ENCODE data around the gene CDH13. TPM values are rescaled to one million over a fixed set of nuclear protein-coding genes. Genes with fewer than 3 reads are reported as not detected.

CDH13 gene
- total and polyA plus RNA-seq, 2 donors (not counting 3 experiments of a cell fraction or from before 2014, with no cell fraction given), result 96.6 to 124 TPM

GRCh38 chr16:82675300-82675699, 48.5 kb downstream of the CDH13 start:
- dilution Hi-C loops (cut with MboI; ENCODE audit: extremely low pct_ligation_motif_present, low sequenced_read_pairs) (no loop called here), intact Hi-C loops (cut with micrococcal nuclease) (no loop called here)
- ChIA-PET POLR2A (no interaction called here), CTCF (interaction anchor here (1.0 to 2.9 kb wide), 3 partner anchors 8 to 24 kb away, joined by 3 to 8 read pairs (median 4); no protein-coding TSS in a partner anchor)
- DNase-seq (ENCODE audit: low read depth, low spot score) (no peak), FAIRE-seq (no peak)
- no peaks in the 10 kb centered on the region for H3K79me2 ChIP-seq (ENCODE audit: control insufficient read depth, insufficient read depth, low read length)
- BruUV-seq (replicated peaks), result no TSS peak
- no peaks in the 10 kb centered on the region for H3K9me1 ChIP-seq (replicated peaks; ENCODE audit: control insufficient read depth, extremely low read depth, insufficient read depth, low read length)
- no peak overlapping the region for H3K4me2 ChIP-seq (ENCODE audit: insufficient read depth, low read length)
- H3K36me3 ChIP-seq (ENCODE audit: control insufficient read depth in 2 of 2, extremely low read depth in 1 of 2, insufficient read depth in 2 of 2, low read length in 2 of 2), result no peaks in the 10 kb centered on the region
- no peak overlapping the region for H3K27ac ChIP-seq (ENCODE audit: insufficient read depth, low read depth, low read length)
- H3K9me3 ChIP-seq (replicated peaks; ENCODE audit: control insufficient read depth, insufficient read depth, low read length), result no peaks in the 10 kb centered on the region
- H3K4me1 ChIP-seq (ENCODE audit: control insufficient read depth, extremely low read depth, insufficient read depth, low read length), result no peaks in the 10 kb centered on the region
- H3K9ac ChIP-seq (replicated peaks; ENCODE audit: extremely low read depth, insufficient read depth, low read length), result no peak overlapping the region
- H3K27me3 ChIP-seq (ENCODE audit: control insufficient read depth in 2 of 2, insufficient read depth in 2 of 2, low read length in 2 of 2), result no peaks in the 10 kb centered on the region
- TF ChIP-seq CTCF (IDR thresholded peaks at IDR 0.05; ENCODE audit: extremely low read depth in 1 of 2, insufficient read depth in 1 of 2, low read depth in 1 of 2, low read length in 2 of 2) (no peak), POLR2A (IDR thresholded peaks at IDR 0.05; ENCODE audit: low read depth, low read length) (no peak), POLR2AphosphoS5 (IDR thresholded peaks at IDR 0.05; ENCODE audit: insufficient read depth, low read depth, low read length) (no peak), FOS (IDR thresholded peaks at IDR 0.05; ENCODE audit: borderline replicate concordance, insufficient read depth, low read length) (no peak), GATA2 (IDR thresholded peaks at IDR 0.05; ENCODE audit: insufficient read depth, insufficient read length, low read depth, low read length) (no peak), JUN (IDR thresholded peaks at IDR 0.05; ENCODE audit: borderline replicate concordance, insufficient read depth, insufficient read length, low read depth) (no peak), MYC (IDR thresholded peaks at IDR 0.05; ENCODE audit: low read depth, low read length) (no peak), EZH2 (IDR thresholded peaks at IDR 0.05; ENCODE audit: borderline replicate concordance, low read depth, low read length, severe bottlenecking) (no peak), MAX (IDR thresholded peaks at IDR 0.05; ENCODE audit: insufficient read depth, insufficient read length) (no peak)
- H2AFZ ChIP-seq (ENCODE audit: low read depth, low read length), result no peak overlapping the region
- H4K20me1 ChIP-seq (replicated peaks; ENCODE audit: control insufficient read depth, extremely low read depth, insufficient read depth, low read length), result no peaks in the 10 kb centered on the region
- no peak overlapping the region for H3K4me3 ChIP-seq (replicated peaks in 1 of 3; ENCODE audit: insufficient read depth in 1 of 3, low read depth in 1 of 3, low read length in 3 of 3)

Measured in endothelial cell of umbilical vein (primary cell).